Activated CD8-positive, alpha-beta memory T cell treated with anti-CD3 and anti-CD28 coated beads, Interleukin-2, amount 50 U/mL, for 4 hours (primary cell): Measurements from ENCODE around the gene ADPRHL1.
"Not testable (repeated sequence)": the region's sequence is repeated elsewhere in the genome, so short reads cannot be mapped to it uniquely, and the experiment has no call there.

Experiments
- DNase-seq: peaks from one replicate; pipeline ENCODE4 v3.0.0-alpha.2; 2020

ADPRHL1 gene

GRCh38 chr13:113454936-113455335, 1.6 kb upstream of the ADPRHL1 start:
- no peak for DNase-seq

- DNase-seq, result no peak
These were observed 822 bp downstream of the ADPRHL1 start for GRCh38 chr13:113452466-113452865.

- no peak for DNase-seq
These were observed 1.3 kb downstream of the ADPRHL1 start for GRCh38 chr13:113451951-113452421.

GRCh38 chr13:113450861-113451620, 2.2 kb downstream of the ADPRHL1 start:
- DNase-seq, result not testable (repeated sequence)

GRCh38 chr13:113450348-113450744, 2.9 kb downstream of the ADPRHL1 start:
- DNase-seq, result not testable (repeated sequence)

GRCh38 chr13:113449693-113450347, 3.5 kb downstream of the ADPRHL1 start:
- no peak for DNase-seq

GRCh38 chr13:113448885-113449692, 4.2 kb downstream of the ADPRHL1 start:
- peak; percentile 43 for DNase-seq

GRCh38 chr13:113448545-113448884, 4.8 kb downstream of the ADPRHL1 start:
- no peak for DNase-seq

GRCh38 chr13:113447596-113447995, 5.7 kb downstream of the ADPRHL1 start:
- no peak for DNase-seq

- DNase-seq, result no peak
These were observed 6.8 kb downstream of the ADPRHL1 start for GRCh38 chr13:113446488-113446854.

GRCh38 chr13:113445791-113446487, 7.3 kb downstream of the ADPRHL1 start:
- no peak for DNase-seq

- no peak for DNase-seq
These were observed 9.3 kb downstream of the ADPRHL1 start for GRCh38 chr13:113443991-113444390.

GRCh38 chr13:113442985-113443362, 10.3 kb downstream of the ADPRHL1 start:
- no peak for DNase-seq

- DNase-seq, result no peak
These were observed 10.8 kb downstream of the ADPRHL1 start for GRCh38 chr13:113442354-113442984.

- DNase-seq, result no peak
These were observed 11.6 kb downstream of the ADPRHL1 start for GRCh38 chr13:113441661-113442060.

GRCh38 chr13:113437408-113438010, 15.8 kb downstream of the ADPRHL1 start:
- DNase-seq, result no peak

GRCh38 chr13:113436866-113437265, 16.4 kb downstream of the ADPRHL1 start:
- DNase-seq, result not testable (repeated sequence)

GRCh38 chr13:113435907-113436306, 17.4 kb downstream of the ADPRHL1 start:
- DNase-seq, result not testable (repeated sequence)

- DNase-seq, result no peak
These were observed 19.8 kb downstream of the ADPRHL1 start for GRCh38 chr13:113433391-113433916.

- DNase-seq, result no peak
These were observed 20.6 kb downstream of the ADPRHL1 start for GRCh38 chr13:113432506-113433270.

- no peak for DNase-seq
These were observed 22.1 kb downstream of the ADPRHL1 start for GRCh38 chr13:113431171-113431570.
